Thoracic aorta (tissue), 2 donors: ENCODE measurements around the gene CENPN. TPM values are rescaled to one million over a fixed set of nuclear protein-coding genes. Genes with fewer than 3 reads are reported as not detected.

Source experiments
- ATAC-seq: fragments of 150-250 bp; one replicate; pipeline ENCODE4 v1.8.0; 2017; ENCODE audit warnings: low read depth; ENCODE audit not compliant: insufficient number of reproducible peaks, low FRiP score
- DNase-seq: peaks from one replicate; pipeline ENCODE4 v3.0.0-alpha.2; 2020; ENCODE audit warnings: low spot score
- H3K27ac ChIP-seq, 2 donors: fragments of 200-600 bp; sonication (generic); 1 replicate in 1 of 2; 2 replicates in 1 of 2; pipeline ENCODE4 v1.5.1; 2016; ENCODE audit warnings: mild to moderate bottlenecking in 2 of 2, moderate library complexity in 2 of 2
- H3K27me3 ChIP-seq: fragments of 200-600 bp; sonication (generic); replicated peaks from 2 replicates; pipeline ENCODE4 v1.6.0; 2016; ENCODE audit warnings: mild to moderate bottlenecking; ENCODE audit not compliant: insufficient read depth
- H3K36me3 ChIP-seq: fragments of 200-600 bp; sonication (generic); one replicate; pipeline ENCODE4 v1.5.1; 2016
- H3K4me1 ChIP-seq, 2 donors: fragments of 200-600 bp; sonication (generic); 1 replicate in 1 of 2; 2 replicates in 1 of 2; pipeline versions ENCODE4 v1.5.1 to v1.6.0; 2016; ENCODE audit warnings: low read depth in 2 of 2, mild to moderate bottlenecking in 1 of 2; ENCODE audit not compliant: control insufficient read depth in 1 of 2
- H3K4me3 ChIP-seq: fragments of 200-600 bp; sonication (generic); 2 replicates; pipeline ENCODE4 v1.5.1; 2016; ENCODE audit warnings: mild to moderate bottlenecking
- H3K9me3 ChIP-seq: fragments of 200-600 bp; sonication (generic); 2 replicates; pipeline ENCODE4 v1.5.1; 2016
- total RNA-seq, 2 donors: library from RNA; depleted of rRNA; stranded (reverse); fragments of >200 nt; gene quantifications; one replicate each; pipeline versions ENCODE4 v1.1.0 to v1.2.3, GENCODE V29; 2016
- TF ChIP-seq, protein P1 (sequence below): fragments of 200-600 bp; sonication (generic); IDR thresholded peaks from one replicate; pipeline ENCODE4 v1.5.1; 2019; ENCODE audit warnings: antibody characterized with exemption

CENPN gene
- total RNA-seq, 2 donors from 2014 or later, result 7.8 to 48.1 TPM

DNA sequence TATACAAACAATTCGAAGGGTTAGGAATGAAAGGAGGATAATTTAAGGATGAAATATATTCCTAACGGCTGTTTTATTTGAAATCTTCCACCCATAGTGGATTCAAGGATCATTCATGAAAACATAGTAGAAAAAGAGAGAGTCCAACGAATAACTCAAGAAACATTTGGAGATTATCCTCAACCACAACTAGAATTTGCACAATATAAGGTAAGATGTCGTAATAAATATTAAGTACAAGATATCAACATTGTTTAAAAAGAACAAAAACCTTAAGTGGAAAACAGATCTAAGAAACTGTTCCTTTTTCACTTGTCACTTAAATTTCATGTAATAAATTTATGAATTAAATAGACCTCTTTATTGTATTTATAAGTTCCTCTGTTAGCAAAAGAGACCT lies 19.4 kb downstream of the CENPN start:
- Histone ChIP-seq H3K27ac (no peak overlapping the region), H3K4me3 (no peak overlapping the region), H3K27me3 (no peaks in the 10 kb centered on the region), H3K4me1 (no peaks in the 10 kb centered on the region), H3K9me3 (no peaks in the 10 kb centered on the region), H3K36me3 (no peaks in the 10 kb centered on the region)
- TF ChIP-seq, protein P1, sequence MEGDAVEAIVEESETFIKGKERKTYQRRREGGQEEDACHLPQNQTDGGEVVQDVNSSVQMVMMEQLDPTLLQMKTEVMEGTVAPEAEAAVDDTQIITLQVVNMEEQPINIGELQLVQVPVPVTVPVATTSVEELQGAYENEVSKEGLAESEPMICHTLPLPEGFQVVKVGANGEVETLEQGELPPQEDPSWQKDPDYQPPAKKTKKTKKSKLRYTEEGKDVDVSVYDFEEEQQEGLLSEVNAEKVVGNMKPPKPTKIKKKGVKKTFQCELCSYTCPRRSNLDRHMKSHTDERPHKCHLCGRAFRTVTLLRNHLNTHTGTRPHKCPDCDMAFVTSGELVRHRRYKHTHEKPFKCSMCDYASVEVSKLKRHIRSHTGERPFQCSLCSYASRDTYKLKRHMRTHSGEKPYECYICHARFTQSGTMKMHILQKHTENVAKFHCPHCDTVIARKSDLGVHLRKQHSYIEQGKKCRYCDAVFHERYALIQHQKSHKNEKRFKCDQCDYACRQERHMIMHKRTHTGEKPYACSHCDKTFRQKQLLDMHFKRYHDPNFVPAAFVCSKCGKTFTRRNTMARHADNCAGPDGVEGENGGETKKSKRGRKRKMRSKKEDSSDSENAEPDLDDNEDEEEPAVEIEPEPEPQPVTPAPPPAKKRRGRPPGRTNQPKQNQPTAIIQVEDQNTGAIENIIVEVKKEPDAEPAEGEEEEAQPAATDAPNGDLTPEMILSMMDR, result no peak
- ATAC-seq, result no peak
- DNase-seq, result no peak

DNA sequence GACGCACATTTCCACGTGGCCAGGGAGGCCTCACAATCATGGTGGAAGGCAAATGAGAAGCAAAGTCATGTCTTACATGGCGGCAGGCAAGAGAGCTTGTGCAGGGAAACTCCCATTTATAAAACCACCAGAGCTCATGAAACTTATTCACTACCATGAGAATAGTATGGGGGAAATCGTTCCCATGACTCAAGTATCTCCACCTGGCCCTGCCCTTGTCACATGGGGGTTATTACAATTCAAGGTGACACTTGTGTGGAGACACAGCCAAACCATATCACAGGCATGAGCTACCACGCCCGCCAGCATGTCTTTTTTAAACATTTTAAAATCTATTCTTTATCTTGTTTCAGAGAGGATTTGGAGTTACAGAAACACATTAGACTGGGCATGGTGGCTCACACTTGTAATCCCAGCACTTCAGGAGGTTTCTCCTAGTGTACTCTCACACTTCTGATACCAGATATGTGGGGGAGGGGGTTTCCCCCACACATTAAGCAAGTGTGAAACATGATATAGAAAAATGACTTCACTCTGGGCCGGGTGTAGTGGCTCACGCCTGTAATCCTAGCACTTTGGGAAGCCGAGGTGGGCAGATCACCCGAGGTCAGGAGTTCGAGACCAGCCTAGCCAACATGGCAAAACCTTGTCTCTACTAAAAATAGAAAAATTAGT lies 23.1 kb downstream of the CENPN start:
- TF ChIP-seq, protein P1, result no peak
- H3K27me3 ChIP-seq, result no peaks in the 10 kb centered on the region
- H3K27ac ChIP-seq, result no peak overlapping the region
- H3K4me3 ChIP-seq, result no peak overlapping the region
- ATAC-seq (no peak), DNase-seq (no peak)
- H3K4me1 ChIP-seq, result no peaks in the 10 kb centered on the region
- H3K36me3 ChIP-seq, result no peaks in the 10 kb centered on the region
- no peaks in the 10 kb centered on the region for H3K9me3 ChIP-seq

DNA sequence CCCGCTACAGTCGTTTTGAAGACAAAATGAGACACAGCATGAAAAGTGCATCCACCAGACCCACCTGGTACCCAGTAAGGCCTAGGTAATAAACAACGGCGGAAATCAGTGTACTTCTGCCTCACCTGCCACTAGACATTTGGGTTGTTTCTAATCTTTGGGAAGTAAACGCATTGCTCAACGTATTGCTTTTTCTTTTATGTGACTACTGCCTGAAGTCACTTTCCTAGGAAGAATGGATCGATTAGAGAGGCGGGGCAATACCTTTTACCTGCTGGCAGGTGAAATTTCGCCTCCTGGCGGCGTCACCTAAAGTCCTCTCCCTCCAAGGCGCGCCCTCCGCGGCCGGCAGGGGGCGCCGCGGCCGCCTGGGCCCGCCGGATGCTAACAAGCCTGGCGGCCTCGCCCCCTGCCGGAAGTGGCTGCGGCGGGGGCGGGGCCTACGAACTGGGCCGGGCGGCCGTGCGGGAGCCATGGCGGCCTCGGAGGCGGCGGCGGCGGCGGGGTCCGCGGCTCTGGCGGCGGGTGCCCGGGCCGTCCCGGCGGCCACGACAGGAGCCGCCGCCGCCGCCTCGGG lies 28.5 kb downstream of the CENPN start, which contains the start of gene ATMIN:
Gene ATMIN (plus strand): TSS at position 445 of the 577 bp plus-strand sequence. CDS start 29 bp downstream, at position 474.
- DNase-seq (peak; percentile 38), ATAC-seq (peak; percentile 93)
- H3K27me3 ChIP-seq, result no peaks in the 10 kb centered on the region
- H3K4me1 ChIP-seq, result peaks cover 11 to 18% of the 10 kb centered on the region in 2 donors
- no peak within 1 kb of the TSS for H3K27ac ChIP-seq
- no peaks in the 10 kb centered on the region for H3K9me3 ChIP-seq
- H3K4me3 ChIP-seq, result peak within 1 kb of the TSS; percentile 81
- TF ChIP-seq, protein P1, result peak; percentile 93
- H3K36me3 ChIP-seq, result no peaks in the 10 kb centered on the region

DNA sequence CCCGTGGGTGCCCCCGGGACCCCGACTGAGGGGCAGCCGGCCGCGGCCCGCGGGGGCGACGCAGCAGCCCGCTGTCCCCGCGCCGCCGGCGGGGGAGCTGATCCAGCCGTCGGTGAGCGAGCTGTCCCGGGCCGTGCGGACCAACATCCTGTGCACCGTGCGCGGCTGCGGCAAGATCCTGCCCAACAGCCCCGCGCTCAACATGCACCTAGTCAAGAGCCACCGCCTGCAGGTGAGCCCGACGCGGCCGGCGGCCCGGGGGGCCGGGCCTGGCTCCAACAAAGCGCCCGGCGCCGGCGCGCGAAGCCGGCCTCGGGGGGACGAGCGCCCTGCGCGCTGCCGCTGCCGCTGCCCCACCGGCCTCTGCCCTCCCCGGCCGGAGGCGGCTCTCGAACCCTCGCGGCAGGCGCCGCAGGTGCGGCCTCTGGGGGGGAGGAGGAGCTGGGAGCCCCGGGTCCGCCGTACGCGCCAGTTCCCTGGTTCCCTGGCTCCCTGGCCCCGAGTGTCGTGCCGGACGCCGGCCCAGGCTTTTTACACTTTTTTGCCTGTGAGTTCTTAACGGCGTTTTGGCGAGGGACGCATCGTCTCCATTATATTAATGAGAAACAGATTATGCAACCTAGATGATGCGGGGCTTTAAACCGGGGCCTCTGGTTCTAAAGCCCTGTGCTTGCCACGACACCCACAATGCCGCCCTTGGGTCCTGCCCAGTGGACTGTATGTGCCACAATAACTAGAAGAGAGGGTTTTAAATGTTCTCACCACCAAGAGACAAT lies 29.1 kb downstream of the CENPN start:
- peak; percentile 13 for ATAC-seq
- DNase-seq, result no peak
- Histone ChIP-seq H3K9me3 (no peaks in the 10 kb centered on the region), H3K36me3 (no peaks in the 10 kb centered on the region), H3K27ac (no peak overlapping the region), H3K27me3 (no peaks in the 10 kb centered on the region), H3K4me1 (peaks cover 11 to 18% of the 10 kb centered on the region in 2 donors), H3K4me3 (peak overlapping the region; percentile 81)
- TF ChIP-seq, protein P1, result no peak

DNA sequence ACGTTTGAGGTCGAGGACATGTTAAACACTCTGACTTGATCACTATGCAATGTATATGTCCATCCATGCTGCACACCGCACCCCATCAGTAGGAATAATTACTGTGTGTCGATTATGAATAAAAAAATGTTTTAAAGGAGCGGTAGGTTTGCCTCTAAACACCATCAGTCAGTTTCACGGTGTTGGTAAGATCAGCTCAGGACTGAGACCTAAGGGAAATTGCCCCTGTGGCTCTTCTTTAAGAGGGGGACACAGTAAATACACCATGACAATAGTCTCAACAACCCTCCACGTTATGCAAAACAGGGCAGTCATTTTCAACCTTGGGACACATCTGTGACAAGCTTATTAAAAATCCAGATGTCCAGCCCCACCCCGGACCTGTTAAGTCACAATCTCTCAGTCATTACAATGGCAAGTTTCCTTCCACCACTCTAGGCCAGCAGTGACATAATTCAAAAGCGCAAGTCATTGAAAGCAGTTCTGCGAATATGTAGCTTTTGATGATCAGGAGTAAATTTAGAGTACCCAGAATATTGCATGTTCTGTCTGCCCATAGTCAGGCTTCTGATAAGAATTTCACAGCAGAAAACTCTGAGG lies 29.8 kb downstream of the CENPN start:
- H3K4me1 ChIP-seq, result peaks cover 11 to 18% of the 10 kb centered on the region in 2 donors
- TF ChIP-seq, protein P1, result no peak
- no peaks in the 10 kb centered on the region for H3K9me3 ChIP-seq
- no peaks in the 10 kb centered on the region for H3K27me3 ChIP-seq
- peak overlapping the region; percentile 81 for H3K4me3 ChIP-seq
- ATAC-seq (no peak), DNase-seq (no peak)
- no peaks in the 10 kb centered on the region for H3K36me3 ChIP-seq
- no peak overlapping the region for H3K27ac ChIP-seq
